NCI-H2029 treated with DMSO at 0.1 percent for 48 hours (cell line): ENCODE measurements around the gene RTP2.

Experiments
- DNase-seq: peaks from one replicate; lab custom pipeline; 2025; lab: John Stamatoyannopoulos, UW

The RTP2 gene

DNA sequence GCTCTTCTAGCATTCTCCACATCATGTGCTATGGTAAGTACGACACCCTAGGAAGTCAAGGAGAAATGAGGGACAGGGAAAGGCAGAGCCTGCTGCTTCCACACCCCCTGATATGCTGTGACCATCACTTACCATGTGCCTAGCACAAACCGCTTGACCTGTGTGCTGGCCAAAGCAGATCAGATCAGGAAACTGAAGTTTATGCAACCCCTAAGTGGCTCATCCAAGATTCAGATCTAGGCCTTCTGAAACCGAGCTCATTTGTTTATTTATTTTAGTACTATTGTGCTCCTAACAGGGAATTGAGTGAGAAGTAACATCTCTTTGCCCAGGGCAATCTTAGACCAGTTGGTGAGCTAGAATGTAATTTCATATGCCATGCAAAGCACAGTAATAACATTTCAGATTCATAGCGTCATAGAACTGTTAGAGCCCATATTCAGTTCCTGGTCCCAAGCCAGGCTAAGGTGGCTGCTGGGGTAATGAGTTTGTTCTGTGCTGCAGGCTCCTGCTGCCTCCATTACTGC is at the start of gene RTP2:
RTP2 (minus strand) TSS at position 51 of the 527 bp plus-strand sequence. CDS start 429 bp downstream, outside the sequence.
- DNase-seq, result no peak

DNA sequence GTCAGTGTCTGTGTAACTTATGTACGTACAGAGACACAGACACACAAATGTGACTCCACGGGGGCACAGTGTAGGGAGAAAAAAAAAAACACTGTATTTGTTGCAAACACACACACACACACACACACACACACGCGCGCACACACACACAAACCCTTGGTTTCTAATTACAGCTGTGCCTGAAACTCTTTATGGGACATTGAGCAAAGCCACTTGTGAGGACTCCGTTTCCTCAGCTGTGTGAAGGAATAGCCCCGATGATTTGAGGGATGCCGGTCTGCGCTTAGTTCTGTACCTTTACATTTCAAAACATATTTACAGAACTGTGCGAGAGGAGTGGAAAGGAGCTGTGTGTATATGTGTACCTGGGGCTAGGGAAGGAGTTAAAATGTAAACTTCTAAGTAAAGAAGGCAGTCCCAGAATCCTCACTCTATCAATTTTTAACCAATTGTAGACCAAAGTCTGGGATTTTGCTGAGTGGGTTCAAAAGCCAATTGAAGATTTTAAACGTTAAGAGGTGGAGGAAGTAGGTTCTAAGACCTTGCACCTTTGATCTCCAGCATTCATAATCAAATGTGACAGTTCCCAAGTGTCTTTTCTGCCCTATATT is 48.3 kb upstream of the RTP2 start:
- DNase-seq, result no peak

DNA sequence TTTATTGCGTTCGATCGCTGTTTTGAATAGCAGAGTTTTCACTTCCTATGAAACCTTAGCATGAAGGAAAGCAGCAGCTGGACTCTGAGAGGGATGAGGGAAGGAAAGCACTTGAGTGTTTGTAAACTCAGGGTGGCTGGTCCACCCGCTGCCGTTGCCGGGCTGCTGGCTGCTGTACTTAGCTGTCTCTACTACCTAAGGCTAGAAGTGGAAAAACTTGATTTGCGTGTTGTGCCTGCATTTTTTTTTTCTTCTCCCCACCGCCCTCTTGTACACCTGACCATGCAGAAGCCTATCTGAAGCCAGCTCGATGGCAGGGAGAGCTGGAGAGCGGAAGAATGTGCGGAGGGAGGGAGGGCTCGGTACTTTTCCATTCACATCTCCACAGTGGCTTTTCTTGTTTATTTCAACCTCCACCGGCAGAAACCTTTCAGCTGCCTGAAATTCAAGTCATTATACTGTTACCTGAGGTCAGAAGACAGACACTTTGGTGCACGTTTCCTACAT is 47.7 kb upstream of the RTP2 start:
- peak; percentile 88 for DNase-seq

- DNase-seq, result peak; percentile 53
These were observed 45.7 kb upstream of the RTP2 start for GRCh38 chr3:187748050-187748481.

DNA sequence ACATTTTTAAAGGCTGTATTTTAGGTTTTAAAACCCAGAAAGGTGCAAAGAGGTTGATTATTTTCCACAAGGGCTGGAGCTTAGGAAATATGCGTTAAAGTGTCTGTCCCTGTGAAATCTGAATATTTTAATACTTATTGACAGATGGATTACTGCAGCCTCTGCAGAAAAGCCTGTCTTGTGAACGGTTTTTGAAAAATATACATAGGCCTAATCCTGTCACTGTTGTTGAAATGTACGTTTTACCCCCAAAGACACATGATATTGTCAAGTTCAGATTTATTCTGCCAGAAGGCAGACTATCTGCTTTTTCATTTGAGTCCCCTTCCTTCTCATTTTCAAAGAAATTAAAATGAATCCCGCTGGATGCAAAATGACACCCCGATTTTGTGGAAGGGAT is 45.1 kb upstream of the RTP2 start:
- DNase-seq, result no peak

DNA sequence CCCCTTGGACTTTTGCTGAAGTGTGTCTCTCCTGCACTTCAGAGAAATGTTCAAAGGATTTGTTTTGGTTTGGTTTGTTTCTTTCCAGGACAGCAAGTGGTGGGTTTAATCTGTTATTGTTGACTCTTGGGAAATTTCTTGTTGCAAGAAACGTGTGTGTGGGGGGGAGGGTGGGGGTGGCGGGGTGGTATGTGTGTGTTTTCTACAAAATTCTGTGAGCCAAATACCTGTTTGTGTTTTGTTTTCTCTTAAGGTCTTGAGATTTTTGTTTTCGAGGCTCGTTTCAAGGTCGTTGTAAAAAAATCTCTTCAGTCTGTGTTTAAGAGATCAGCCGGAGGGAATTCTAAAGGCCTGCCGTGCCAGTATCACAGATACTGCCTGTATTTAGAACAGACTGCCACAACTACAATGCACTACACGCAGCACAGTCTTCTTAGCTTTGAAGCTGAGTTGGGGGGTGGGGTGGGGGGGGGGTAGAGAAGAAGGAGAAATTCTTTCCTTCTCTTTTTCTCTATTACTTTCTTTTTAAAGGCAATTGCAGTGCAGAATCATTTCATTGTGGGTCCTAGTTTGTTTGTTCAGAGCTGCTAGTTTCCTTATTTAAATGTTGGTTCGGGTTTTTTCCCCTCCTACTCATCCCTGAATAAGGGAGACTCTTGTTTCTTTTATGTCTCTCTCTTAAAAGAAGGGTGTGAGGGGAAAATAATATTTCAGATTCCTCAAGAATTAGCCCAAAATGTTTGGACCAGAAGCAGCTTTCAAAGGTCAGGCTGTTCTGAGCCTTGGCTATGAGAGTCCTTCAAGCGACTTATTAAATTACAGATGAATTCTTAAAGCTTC is 44.3 kb upstream of the RTP2 start:
- DNase-seq, result no peak

DNA sequence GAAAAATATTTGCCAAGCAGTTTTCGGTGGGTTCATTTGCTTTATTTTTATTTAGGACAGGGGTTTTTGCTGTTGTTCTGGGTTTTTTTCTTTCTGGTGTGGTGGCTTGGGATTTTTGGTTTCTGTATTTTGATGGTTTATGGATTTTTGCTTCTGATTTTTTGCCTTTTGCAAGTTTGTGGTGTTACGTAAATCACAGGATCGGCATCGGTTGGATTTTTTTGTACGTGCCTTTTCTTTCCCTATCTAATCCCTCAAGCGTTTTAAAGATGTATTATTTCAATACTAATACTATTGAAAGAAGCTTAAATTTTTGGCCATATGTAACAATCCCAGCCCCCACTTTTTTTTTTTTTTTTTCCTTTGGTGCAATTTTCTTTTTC is 43.7 kb upstream of the RTP2 start:
- DNase-seq, result no peak

- DNase-seq, result peak; percentile 94
These were observed 43.1 kb upstream of the RTP2 start, which contains the start of gene BCL6 for GRCh38 chr3:187745201-187746058. BCL6 (minus strand) TSS chr3:187745468; CDS start chr3:187733693, 11,775 bp downstream.

DNA sequence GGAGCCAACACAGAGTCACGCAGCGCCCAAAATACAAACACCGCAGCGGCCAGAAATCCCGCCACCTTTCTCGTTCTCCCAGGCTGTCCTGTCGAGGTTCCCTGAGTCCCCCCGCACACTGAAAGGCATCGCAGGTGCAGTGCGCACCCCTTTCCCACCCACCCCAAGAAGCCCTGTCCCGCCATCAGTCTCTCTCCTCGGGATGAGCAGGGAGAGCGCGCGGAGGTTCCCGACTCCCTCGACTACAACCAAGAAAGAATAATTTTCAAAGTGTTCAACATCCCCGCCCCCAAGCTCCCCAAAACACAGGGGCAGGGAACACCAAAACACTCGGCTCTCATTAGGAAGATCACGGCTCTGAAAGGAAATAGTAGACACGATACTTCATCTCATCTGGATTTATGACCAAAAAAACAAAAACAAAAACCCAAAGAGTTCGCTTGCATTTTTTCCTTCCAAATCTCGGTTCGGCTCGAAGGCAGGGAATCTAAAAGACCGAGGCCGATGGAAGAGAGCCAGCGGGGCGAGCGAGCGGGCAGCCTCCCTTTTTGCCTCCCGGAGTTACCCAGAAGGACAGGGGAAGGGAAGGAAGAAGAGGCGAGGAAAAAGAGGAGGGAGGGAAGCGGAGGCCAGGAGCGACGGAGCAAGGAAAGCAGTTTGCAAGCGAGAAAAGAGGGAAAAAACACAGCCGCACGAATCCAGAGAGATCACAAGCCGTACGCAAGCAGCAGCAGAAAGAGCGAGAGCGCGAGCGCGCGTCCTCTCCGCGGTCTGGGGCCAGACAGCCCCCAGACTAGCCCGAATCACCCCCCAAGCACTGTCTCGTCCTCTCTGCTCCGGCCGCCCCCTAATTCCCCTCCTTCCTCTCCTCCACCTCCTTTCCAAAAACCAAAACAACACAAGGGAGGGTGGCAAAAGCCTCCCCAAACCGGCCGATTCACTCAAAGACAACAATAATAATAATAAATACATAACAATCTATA is 42.1 kb upstream of the RTP2 start:
- peak; percentile 32 for DNase-seq

GRCh38 chr3:187743195-187744141 is 41.1 kb upstream of the RTP2 start:
- DNase-seq, result no peak

DNA sequence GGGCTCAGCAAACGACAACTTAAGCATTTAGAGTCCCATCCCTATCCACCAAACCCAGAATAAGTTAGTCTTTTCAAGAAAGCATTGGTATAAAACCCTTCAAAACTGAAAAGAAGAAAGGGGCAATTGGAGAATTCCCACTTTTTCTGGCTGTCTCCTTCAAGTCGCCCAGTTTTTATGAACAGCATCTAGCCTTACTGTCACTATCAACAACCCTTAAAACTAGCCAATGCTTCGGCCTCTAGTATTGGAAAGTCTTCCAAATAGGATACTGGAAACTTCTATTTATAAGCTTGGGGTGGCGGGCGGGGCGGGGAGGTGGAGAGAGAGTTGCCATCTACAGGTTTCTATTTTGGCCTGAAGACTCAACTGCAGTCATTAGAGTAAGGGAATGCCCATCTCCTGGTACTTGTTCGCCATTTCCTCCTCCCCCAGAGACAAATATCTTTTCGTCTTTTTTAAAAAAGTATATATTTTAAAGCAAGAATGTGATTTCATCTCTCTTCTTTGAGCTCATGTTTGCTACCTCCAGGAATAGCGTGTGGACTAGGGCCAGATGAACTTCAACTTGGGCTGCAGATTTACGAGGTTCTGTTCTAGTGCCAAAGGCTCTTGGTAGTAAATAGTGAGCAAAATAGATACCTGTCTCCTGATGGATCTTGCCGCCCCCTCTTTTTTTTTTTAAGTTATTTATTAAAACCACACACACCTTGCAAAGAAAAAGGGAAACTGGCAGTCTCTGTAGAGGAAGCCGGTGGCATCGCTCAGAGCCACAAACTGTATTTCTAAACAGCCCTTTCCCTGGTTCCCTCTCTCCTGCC is 40.2 kb upstream of the RTP2 start:
- DNase-seq, result peak; percentile 7

- peak; percentile 24 for DNase-seq
These were observed 39.3 kb upstream of the RTP2 start for GRCh38 chr3:187741403-187742350.

DNA sequence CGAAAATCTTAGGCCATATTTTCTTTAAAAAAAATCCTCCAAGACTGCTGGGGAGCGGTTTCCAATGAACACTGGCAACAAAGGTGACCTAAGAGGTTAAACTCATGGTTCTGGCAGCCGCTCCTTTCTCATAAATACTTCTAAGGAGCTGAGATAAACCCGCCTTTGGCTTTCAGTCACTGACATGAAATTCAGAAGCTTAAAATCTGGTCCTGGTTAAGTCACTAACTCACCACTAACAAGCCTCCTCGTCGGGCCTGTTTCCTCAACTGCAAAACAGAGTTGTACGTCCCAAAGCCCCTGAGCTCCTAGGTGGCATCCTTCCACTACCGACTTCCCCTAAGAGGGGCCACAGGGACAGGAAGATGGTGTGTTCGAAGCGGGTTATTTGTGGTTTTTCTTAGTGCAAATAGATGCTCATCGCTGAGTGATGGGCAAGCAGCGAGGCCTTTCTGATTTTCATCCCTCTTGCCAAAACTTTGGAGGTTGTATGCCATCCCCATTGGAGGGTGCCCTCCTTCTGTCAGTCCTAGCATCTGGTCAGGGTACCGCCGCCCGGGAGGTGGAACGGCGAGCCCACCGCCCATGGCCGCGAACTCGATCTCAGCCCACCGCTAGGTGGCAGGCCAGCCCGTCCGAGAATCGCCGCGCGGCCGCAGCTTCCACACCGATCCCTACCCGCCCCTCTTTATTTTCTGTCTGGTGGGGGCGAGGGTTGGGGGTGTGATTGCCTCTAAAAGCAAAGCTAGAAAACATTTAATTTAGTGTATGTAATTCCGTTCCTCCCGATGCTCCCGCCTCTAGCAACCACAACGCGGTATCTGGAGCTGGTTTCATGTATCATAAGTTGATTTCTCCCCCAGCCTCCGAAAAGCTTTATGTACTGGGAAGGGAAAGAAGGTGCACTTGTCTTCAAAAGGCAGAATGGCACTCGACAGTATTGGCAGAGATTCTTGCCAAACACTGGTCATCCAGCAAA is 38.4 kb upstream of the RTP2 start:
- DNase-seq, result peak; percentile 14

DNA sequence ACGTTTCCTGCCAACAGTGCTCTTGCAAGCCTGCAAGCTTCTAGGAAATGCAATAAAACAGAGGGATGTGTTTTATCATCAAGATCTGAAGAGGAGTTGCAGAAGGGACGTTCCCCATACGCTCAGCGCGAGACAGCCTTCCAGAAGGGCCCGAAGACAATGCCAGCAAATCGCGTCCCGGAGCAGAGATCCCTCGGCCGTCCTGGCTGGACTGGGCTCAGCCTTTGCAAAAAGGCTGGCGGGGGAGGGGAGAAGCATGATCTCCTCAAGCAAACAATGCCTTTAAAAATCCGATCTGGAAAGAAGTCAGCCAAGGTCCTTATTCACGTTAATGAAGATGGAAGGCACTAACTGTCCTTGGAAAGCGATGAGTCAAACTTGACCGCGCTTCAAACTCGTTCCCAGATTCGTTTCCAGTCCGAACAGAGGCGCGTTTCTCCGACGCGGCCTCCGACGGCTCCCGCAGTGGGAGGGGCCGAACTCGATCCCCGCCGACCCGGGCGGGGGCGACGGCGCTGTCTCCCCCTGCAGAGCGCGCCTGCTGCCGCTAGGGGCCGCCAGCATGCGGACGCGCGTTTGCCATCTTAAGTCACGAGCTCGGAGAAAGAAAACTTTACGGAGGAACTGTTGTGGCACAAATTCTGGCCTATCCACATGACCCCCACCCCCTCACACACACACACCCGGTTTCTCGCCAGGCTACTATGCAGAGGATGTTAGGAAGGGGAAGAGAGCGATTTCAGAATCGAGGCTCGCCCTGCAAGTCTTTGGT is 37.4 kb upstream of the RTP2 start:
- DNase-seq, result peak; percentile 48

DNA sequence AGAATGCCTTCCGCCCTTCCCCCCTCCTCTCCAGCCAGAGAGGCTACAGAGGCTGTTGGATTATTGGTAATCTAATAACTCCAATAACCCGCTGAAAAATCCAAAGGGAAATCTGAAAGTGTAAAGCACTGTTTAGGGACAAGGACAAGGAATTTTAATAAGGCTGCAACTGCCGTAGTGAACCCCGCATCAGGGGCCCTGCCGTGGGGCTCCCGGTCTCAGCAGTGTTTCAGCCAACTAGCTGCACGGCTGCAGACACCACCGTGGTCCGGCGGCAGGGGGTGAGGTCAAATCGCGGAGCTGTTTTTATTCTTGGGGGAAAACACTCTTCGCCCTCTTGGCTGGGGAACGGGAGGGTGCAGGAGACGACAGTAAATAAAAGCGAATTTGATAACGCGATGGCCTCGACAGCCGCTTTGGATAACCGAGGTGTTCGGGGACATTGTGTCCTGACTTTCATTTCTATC is 36.8 kb upstream of the RTP2 start:
- DNase-seq, result no peak
